Progenitor cell of endocrine pancreas (in vitro differentiated cells): ENCODE measurements around the gene GMDS. TPM values are rescaled to one million over a fixed set of nuclear protein-coding genes. Genes with fewer than 3 reads are reported as not detected.

Experiments used
- DNase-seq: peaks from one replicate; pipeline ENCODE4 v3.0.0; 2021; ENCODE audit warnings: low spot score; ENCODE audit not compliant: unreplicated experiment
- H3K27ac Mint-ChIP-seq: 2 replicates; pipeline ENCODE4 v1.8.0; 2021; ENCODE audit warnings: mild to moderate bottlenecking, moderate library complexity, mixed read lengths
- H3K27me3 Mint-ChIP-seq: 2 replicates; pipeline ENCODE4 v1.8.0; 2021; ENCODE audit warnings: mixed read lengths
- H3K36me3 Mint-ChIP-seq: 2 replicates; pipeline ENCODE4 v1.8.0; 2022; ENCODE audit warnings: mixed read lengths; ENCODE audit not compliant: insufficient read depth
- H3K4me1 Mint-ChIP-seq: 2 replicates; pipeline ENCODE4 v1.8.0; 2021; ENCODE audit warnings: low read depth, mixed read lengths
- H3K4me3 Mint-ChIP-seq: 2 replicates; pipeline ENCODE4 v1.8.0; 2021; ENCODE audit warnings: low read depth, mild to moderate bottlenecking, moderate library complexity, mixed read lengths
- H3K9me3 Mint-ChIP-seq: 2 replicates; pipeline ENCODE4 v1.8.0; 2021; ENCODE audit warnings: low read depth, mixed read lengths
- CTCF ChIP-seq: fragments of 200-600 bp; sonication (generic); IDR thresholded peaks from one replicate; pipeline ENCODE4 v1.5.0; 2021; ENCODE audit warnings: antibody characterized with exemption, mild to moderate bottlenecking; ENCODE audit not compliant: unreplicated experiment
- total RNA-seq: library from RNA; stranded (reverse); gene quantifications from 2 replicates; pipeline ENCODE4 v1.2.1, GENCODE V29; 2021

GMDS gene
- total RNA-seq, 1 donor from 2014 or later: 17.2 TPM

- no peak for TF ChIP-seq CTCF
- Mint-ChIP-seq H3K27ac (no peak overlapping the region), H3K9me3 (no peaks in the 10 kb centered on the region), H3K36me3 (no peaks in the 10 kb centered on the region), H3K4me1 (no peaks in the 10 kb centered on the region), H3K27me3 (peaks cover 10% of the 10 kb centered on the region), H3K4me3 (no peak overlapping the region)
- no peak for DNase-seq
Observed at GRCh38 chr6:1856381-1856780, 389.0 kb downstream of the GMDS start.

- no peaks in the 10 kb centered on the region for H3K9me3 Mint-ChIP-seq
- DNase-seq: no peak
- no peak for TF ChIP-seq CTCF
- H3K4me3 Mint-ChIP-seq: no peak overlapping the region
- H3K27me3 Mint-ChIP-seq: peaks cover 7% of the 10 kb centered on the region
- no peak overlapping the region for H3K27ac Mint-ChIP-seq
- H3K4me1 Mint-ChIP-seq: peaks cover 2% of the 10 kb centered on the region
- H3K36me3 Mint-ChIP-seq: no peaks in the 10 kb centered on the region
Observed at GRCh38 chr6:1855890-1856289, 389.5 kb downstream of the GMDS start.

GRCh38 chr6:1854296-1854695 lies 391.1 kb downstream of the GMDS start:
- H3K36me3 Mint-ChIP-seq: no peaks in the 10 kb centered on the region
- H3K9me3 Mint-ChIP-seq: no peaks in the 10 kb centered on the region
- TF ChIP-seq CTCF: no peak
- peaks cover 11% of the 10 kb centered on the region for H3K4me1 Mint-ChIP-seq
- H3K27me3 Mint-ChIP-seq: peaks cover 3% of the 10 kb centered on the region
- H3K27ac Mint-ChIP-seq: no peak overlapping the region
- no peak overlapping the region for H3K4me3 Mint-ChIP-seq
- DNase-seq: no peak

GRCh38 chr6:1853761-1854160 lies 391.6 kb downstream of the GMDS start:
- no peak for TF ChIP-seq CTCF
- Mint-ChIP-seq H3K4me3 (no peak overlapping the region), H3K27ac (no peak overlapping the region), H3K4me1 (peaks cover 11% of the 10 kb centered on the region), H3K27me3 (peaks cover 3% of the 10 kb centered on the region), H3K9me3 (no peaks in the 10 kb centered on the region), H3K36me3 (no peaks in the 10 kb centered on the region)
- no peak for DNase-seq

- TF ChIP-seq CTCF: no peak
- Mint-ChIP-seq H3K9me3 (no peaks in the 10 kb centered on the region), H3K36me3 (no peaks in the 10 kb centered on the region), H3K27me3 (no peaks in the 10 kb centered on the region), H3K27ac (peak overlapping the region; percentile 59), H3K4me1 (peaks cover 11% of the 10 kb centered on the region), H3K4me3 (no peak overlapping the region)
- DNase-seq: no peak
Observed at GRCh38 chr6:1851681-1852456, 393.5 kb downstream of the GMDS start.
